Spinal cord (tissue), 10 donors: ENCODE measurements around the gene NEIL3. TPM values are rescaled to one million over a fixed set of nuclear protein-coding genes. Genes with fewer than 3 reads are reported as not detected.
A peak's percentile ranks its signal among the peaks of the same experiment; 100 is the strongest.

Experiments
- DNase-seq, 6 donors: peaks; one replicate each; pipeline versions ENCODE4 v3.0.0 to v3.0.0-alpha.2; 2013 to 2015; ENCODE audit warnings: low spot score in 6 of 6, low read depth in 4 of 6
- H3K27ac ChIP-seq: one replicate; pipeline ENCODE4 v1.5.1; 2013; ENCODE audit warnings: low read depth, low read length, control low read depth
- H3K27me3 ChIP-seq: one replicate; pipeline ENCODE4 v1.6.1; 2013; ENCODE audit warnings: low read length; ENCODE audit not compliant: control insufficient read depth, insufficient read depth
- H3K36me3 ChIP-seq: one replicate; pipeline ENCODE4 v1.6.1; 2013; ENCODE audit warnings: low read length; ENCODE audit not compliant: control insufficient read depth, insufficient read depth
- H3K4me1 ChIP-seq: one replicate; pipeline ENCODE4 v1.6.1; 2013; ENCODE audit warnings: low read length; ENCODE audit not compliant: control insufficient read depth, insufficient read depth
- H3K4me3 ChIP-seq: one replicate; pipeline ENCODE4 v1.5.1; 2013; ENCODE audit warnings: low read depth, low read length, control low read depth
- H3K9me3 ChIP-seq: one replicate; pipeline ENCODE4 v1.6.1; 2013; ENCODE audit warnings: low read length; ENCODE audit not compliant: control insufficient read depth, insufficient read depth
- WGBS: methylation state at CpG from one replicate; pipeline ENCODE4 v1.1.5; 2013; ENCODE audit warnings: missing lambda C conversion rate; ENCODE audit not compliant: insufficient coverage; 5-methylcytosine and 5-hydroxymethylcytosine counted together
- polyA plus RNA-seq, 2 donors: library from polyadenylated mRNA; unstranded; fragments of 120-200 nt; gene quantifications; one replicate each; pipeline ENCODE4 v1.2.1, GENCODE V29; 2013; ENCODE audit not compliant: insufficient read length in 2 of 2
- total RNA-seq, 2 donors: library from RNA; depleted of rRNA in 1 of 2; stranded (reverse); fragments of 120-200 nt in 1 of 2; fragments of >200 nt in 1 of 2; gene quantifications; one replicate each; pipeline versions ENCODE4 v1.2.3 to v1.2.4, GENCODE V29; 2013 to 2014
- donor health status: healthy.

Gene NEIL3
- total and polyA plus RNA-seq, 4 donors = 2.5 to 5.5 (median 2.8) TPM

GRCh38 chr4:177401658-177402273 lies 92.1 kb downstream of the NEIL3 start:
- no peaks in the 10 kb centered on the region for H3K36me3 ChIP-seq
- H3K9me3 ChIP-seq = no peaks in the 10 kb centered on the region
- no peak overlapping the region for H3K27ac ChIP-seq
- 85% methylated on average over 4 of the region's 5 CpGs for WGBS
- H3K27me3 ChIP-seq = no peaks in the 10 kb centered on the region
- H3K4me1 ChIP-seq = no peaks in the 10 kb centered on the region
- H3K4me3 ChIP-seq = no peak overlapping the region
- DNase-seq = no peak

GRCh38 chr4:177403746-177404145 lies 94.1 kb downstream of the NEIL3 start:
- Histone ChIP-seq H3K9me3 (no peaks in the 10 kb centered on the region), H3K36me3 (no peaks in the 10 kb centered on the region), H3K27ac (no peak overlapping the region), H3K4me1 (no peaks in the 10 kb centered on the region), H3K4me3 (no peak overlapping the region), H3K27me3 (no peaks in the 10 kb centered on the region)
- DNase-seq = no peak
- WGBS = 100% methylated on average over 2 of the region's 6 CpGs

GRCh38 chr4:177404342-177404741 lies 94.7 kb downstream of the NEIL3 start:
- 100% methylated on average over 1 of the region's 3 CpGs for WGBS
- no peak overlapping the region for H3K27ac ChIP-seq
- no peak for DNase-seq
- H3K9me3 ChIP-seq = no peaks in the 10 kb centered on the region
- H3K27me3 ChIP-seq = no peaks in the 10 kb centered on the region
- no peaks in the 10 kb centered on the region for H3K4me1 ChIP-seq
- H3K36me3 ChIP-seq = no peaks in the 10 kb centered on the region
- H3K4me3 ChIP-seq = no peak overlapping the region

DNA sequence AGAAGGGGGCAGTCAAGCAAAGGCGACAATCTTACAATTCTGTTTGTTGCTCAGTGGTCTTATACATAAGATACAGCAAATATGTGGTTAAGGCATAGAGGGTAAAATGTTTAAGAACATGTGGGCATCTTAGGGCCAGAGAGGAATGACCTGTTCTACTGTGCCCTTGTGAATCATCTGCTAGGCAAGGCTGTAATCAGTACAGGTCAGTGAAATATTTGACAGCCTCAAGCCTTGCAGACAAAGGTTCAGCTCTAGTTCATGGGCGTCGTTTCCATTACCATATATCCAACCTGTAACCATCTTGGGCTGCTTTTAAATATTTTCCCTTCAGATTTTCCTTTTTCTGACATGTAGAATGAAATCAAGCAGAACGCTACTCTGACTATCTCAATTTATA lies 95.3 kb downstream of the NEIL3 start:
- Histone ChIP-seq H3K4me1 (no peaks in the 10 kb centered on the region), H3K36me3 (no peaks in the 10 kb centered on the region), H3K4me3 (no peak overlapping the region), H3K9me3 (no peaks in the 10 kb centered on the region), H3K27ac (no peak overlapping the region), H3K27me3 (no peaks in the 10 kb centered on the region)
- DNase-seq = no peak
- 100% methylated on average over 3 of the region's 4 CpGs for WGBS

GRCh38 chr4:177405508-177405907 lies 95.8 kb downstream of the NEIL3 start:
- 86% methylated on average over 1 of the region's 2 CpGs for whole genome bisulfite sequencing
- no peaks in the 10 kb centered on the region for H3K36me3 ChIP-seq
- no peaks in the 10 kb centered on the region for H3K27me3 ChIP-seq
- no peaks in the 10 kb centered on the region for H3K9me3 ChIP-seq
- no peaks in the 10 kb centered on the region for H3K4me1 ChIP-seq
- H3K4me3 ChIP-seq = no peak overlapping the region
- no peak overlapping the region for H3K27ac ChIP-seq
- DNase-seq = peak in 1 of 6 donors; percentile 44

GRCh38 chr4:177408023-177408422 lies 98.3 kb downstream of the NEIL3 start:
- Histone ChIP-seq H3K27me3 (no peaks in the 10 kb centered on the region), H3K4me1 (no peaks in the 10 kb centered on the region), H3K27ac (no peak overlapping the region), H3K4me3 (no peak overlapping the region), H3K36me3 (no peaks in the 10 kb centered on the region), H3K9me3 (no peaks in the 10 kb centered on the region)
- WGBS = 95% methylated on average over 17 of the region's 25 CpGs
- no peak for DNase-seq

DNA sequence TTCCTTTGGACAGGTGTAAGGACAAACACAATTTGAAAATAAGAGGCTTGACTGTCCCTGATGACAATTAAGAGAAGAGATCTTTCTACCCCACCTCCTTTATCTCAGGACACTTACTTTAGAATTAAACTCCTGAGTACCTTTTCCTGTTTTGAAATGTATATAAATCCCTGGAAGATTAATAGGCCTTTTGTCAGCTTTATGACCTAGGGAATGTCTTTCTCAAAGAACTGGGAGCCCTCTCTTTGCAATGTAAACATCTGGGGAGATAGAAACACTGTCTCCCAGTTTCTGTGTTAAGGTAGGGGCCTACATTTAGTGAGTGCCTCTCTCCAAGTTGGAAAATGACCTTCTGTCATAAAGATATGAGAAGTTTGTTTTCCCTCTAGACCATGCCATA lies 100.9 kb downstream of the NEIL3 start:
- Histone ChIP-seq H3K27me3 (no peaks in the 10 kb centered on the region), H3K4me3 (no peak overlapping the region), H3K27ac (no peak overlapping the region), H3K9me3 (no peaks in the 10 kb centered on the region), H3K4me1 (no peaks in the 10 kb centered on the region), H3K36me3 (no peaks in the 10 kb centered on the region)
- no peak for DNase-seq

DNA sequence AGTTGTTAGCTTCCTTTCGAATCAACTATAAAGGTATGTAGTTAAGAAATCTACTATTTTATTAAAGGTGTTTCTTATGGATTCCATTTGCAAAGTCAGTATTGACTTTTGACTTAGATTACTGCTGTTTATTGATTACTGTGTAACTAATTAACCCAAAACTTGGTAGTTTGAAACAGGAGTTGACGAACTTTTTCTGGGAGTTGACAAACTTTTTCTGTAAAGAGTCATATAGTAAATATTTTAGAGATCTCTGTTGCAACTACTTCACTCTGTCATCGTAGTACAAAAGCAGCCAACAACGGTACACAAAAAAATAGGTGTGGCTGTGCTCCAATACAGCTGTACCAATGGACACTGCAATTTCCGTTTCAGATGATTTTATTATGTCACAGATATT lies 102.3 kb downstream of the NEIL3 start:
- no CpG with 5 or more reads among the region's 5 CpGs for WGBS

More for the DNA sequence above, 102.3 kb downstream of the NEIL3 start:
- Histone ChIP-seq H3K4me1 (no peaks in the 10 kb centered on the region), H3K9me3 (no peaks in the 10 kb centered on the region), H3K36me3 (no peaks in the 10 kb centered on the region), H3K4me3 (no peak overlapping the region), H3K27ac (no peak overlapping the region), H3K27me3 (no peaks in the 10 kb centered on the region)
- DNase-seq = no peak

Other genes starting within 250 kb of the NEIL3 start
- gene AGA, start 132.6 kb downstream of the NEIL3 start, total RNA-seq = 10 to 100 TPM; 20.3 to 33.9 TPM
- 10 to 100 TPM; 15.1 to 16.4 TPM for gene AGA, start 132.6 kb downstream of the NEIL3 start, polyA plus RNA-seq